COLO829 (cell line): Measurements from ENCODE around the gene TRIM62.

Source experiments
- DNase-seq: peaks from one replicate; pipeline ENCODE4 v3.0.0; 2012; ENCODE audit warnings: low spot score

Gene TRIM62

DNA sequence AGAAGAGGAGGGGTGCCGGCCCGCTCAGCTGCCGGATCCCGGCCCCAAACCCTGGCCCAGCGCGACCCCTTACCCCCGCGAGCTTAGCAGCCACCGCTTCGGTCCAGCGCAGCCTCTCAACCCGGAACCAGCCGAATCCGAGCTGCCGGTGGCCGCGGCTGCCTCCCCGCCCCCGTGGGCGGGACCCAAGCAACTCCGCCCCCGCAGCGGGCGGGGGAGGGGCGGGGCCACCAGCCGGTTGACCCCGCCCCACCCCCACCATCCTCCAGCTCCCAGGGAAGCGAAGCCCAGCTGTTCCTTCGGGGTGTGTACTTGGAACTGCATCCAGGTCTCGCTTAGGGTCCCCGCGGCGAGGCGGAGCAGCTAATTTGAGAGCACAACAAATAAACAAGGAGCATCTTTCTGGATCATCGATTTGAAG lies at the start of gene TRIM62:
Gene TRIM62 (minus strand): TSS at position 123 of the 421 bp plus-strand sequence. CDS start 611 bp downstream, outside the sequence.
- peak; percentile 83 for DNase-seq

DNA sequence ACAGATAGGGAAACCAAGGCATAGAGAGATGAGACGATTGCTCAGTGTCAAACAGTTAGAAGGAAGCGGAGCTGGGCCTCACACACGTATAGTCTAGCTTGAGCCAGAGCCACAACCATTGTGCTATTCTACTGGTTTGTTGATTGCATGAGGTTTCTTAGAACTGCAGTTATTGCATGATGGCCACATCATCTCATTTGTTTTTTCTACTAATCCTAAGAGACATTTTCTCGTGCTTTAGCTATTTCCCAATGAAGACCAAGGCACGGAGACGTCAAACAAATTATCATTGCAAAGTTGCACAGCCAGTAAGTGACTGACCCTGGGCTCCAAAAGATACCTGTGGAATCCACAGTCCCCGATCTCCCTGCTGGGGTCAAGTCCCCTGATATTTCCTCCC lies 49.3 kb upstream of the TRIM62 start:
- no peak for DNase-seq

- DNase-seq: no peak
Observed at GRCh38 chr1:33228935-33229487, 47.2 kb upstream of the TRIM62 start.

- DNase-seq: no peak
Observed at GRCh38 chr1:33225586-33225985, 43.7 kb upstream of the TRIM62 start.

DNA sequence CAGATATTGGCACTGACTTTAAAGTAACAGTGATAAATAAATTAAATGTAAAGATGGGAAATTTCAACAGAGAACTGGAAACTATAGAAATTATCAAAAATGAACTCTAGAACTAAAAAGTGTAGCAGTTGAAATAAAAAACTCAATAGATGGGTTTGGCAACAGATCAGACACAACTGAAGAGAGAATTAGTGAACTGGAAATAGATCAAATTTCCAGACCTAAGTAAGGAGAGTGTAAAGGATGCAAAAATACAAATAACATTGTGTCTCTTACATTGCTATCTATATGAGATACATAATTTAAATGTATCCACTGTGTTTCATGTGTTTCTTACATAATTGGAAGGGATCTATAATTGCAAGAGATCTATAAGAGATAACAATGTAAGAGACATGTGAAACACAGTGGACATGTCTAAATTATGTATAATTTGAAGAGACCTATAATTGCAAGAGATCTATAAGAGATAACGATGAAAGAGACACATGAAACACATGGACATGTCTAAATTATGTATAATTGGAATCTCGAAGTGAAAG lies 42.4 kb upstream of the TRIM62 start:
- no peak for DNase-seq

DNA sequence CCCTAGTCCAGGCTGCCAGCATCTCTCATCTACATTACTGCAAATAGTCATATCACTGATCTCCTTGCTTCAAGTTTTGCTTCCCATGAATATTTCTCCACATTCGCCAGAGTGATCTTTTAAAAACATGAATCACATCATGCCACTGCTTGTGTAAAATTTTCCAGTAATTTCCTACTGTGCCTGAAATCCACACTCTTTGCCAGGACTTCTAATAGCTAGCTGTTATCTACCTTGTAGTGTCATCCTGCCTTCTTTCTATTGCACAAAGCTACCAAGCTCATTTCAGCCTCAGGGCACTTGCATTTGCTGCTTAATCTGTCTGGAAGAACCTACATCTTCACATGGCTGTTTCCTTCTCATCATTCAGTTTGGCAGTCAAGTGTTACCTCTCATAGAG lies 40.5 kb upstream of the TRIM62 start:
- DNase-seq: no peak

DNA sequence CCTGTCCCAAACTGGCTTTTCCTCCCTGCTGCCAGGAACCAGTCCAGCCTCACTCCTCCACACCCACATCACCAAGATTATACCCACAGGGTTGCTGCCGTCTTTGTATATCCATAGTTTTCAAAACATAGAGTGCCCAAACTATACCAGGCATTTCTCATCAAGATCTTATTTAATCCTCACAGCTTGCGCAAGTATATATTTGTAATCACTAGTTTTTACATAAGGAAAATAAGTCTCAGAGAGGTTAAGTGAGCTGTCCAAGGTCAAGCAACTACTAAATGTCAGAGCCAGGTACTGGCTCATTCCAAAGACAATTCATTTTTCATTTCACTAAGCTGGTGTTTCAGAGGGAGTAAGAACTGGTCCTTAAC lies 39.5 kb upstream of the TRIM62 start:
- DNase-seq: no peak

DNA sequence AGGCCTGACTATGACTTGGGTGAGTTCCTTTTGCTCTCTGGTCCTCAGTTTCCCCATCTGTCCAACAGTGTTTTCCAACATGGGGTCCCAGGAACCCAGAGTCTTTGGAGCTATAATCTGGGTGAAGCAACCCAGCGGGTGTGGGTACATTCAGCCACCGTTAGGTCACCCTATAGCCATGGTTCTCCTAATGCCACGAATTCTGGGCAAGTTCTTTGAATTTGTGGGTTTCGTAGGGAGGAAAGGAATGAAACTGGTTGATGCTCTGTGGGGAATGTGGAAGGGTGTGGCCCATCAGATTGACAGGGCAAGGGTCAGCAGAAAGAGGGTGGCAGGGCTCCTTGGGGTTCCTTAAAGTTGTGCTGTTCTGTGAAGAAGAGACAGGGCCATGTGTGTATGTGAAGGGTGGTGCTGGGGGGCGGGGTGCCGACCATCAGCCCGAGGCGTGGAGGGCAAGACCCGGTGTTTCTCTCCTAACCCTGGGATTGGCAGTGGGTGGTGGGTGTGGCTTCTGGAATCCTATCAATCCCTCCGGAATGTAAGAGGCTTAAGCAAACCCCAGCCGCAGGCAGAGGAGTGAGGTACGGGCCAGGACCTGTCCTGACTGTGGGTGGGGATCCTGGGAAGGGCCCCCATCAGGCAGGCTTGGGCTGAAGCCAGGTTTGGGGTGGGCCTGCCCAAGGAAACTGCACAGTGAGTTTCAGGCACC lies 39.0 kb upstream of the TRIM62 start:
- DNase-seq: no peak

DNA sequence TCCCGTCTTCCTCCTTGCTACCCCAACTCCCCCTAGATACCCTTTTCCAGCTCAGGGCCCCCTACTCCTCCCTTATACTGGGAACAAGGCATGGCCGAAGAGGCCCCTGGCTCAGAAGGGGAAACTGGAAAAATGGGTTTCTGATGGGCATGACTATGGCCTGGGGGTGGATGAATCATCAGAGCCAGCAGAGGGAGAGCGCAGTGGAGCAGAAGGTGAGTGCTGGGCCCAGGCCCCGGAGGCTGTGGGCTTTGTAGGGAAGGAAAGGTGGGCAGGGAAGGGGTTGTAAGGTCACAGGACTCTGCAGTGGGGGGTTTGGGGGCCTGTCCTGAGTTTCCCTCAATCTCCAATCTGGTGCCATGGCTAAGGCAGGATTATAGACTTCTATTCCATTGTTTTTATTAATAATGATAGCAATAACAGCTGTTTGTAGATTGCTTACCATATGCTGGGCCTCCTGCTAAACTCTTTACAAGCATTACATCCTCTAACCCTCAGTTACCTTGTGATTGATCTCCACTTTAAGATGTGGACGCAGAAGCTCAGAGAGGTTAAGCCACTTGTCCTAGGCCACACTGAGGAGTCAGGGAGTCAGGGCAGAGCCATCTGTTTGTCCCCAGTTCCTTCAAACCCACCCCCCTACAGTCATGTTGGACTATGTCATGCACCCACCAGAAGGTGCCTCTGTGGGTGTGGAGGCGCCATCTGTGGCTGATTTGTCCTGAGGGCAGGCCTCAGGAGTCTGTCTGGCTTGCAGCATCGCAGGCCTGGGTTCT lies 38.2 kb upstream of the TRIM62 start:
- peak; percentile 68 for DNase-seq

DNA sequence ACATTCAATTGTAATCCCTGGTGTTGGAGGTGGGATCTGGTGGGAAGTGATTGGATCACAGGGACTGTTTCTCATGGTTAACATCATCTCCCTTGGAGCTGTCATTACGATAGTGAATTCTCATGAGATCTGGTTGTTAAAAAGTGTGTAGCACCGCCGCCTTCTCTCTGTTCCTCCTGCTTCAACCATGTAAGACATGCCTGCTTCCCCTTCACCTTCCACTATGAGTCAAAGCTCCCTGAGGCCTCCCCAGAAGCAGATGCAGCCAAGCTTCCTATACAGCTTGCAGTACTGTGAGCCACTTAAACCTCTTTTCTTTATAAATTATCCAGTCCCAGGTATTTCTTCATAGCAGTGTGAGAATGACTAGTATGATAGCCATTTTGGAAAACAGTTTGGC lies 30.1 kb upstream of the TRIM62 start:
- no peak for DNase-seq

GRCh38 chr1:33206340-33206739 lies 24.5 kb upstream of the TRIM62 start:
- DNase-seq: no peak

DNA sequence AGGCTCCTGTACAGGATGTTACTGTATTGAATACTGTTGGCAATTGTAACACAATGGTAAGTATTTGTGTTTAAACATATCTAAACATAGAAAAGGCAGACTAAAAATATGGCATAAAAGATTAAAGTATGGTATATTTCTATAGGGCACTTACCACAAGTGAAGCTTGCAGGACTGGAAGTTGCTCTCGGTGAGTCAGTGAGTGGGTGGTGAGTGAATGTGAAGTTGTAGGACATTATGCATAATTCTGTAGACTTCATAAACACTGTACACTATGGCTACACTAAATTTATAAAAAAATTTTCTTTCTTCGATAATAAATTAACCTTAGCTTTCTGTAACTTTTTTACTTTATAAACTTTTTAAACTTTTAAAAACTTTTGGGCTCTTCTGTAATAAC lies 13.7 kb upstream of the TRIM62 start:
- DNase-seq: no peak

DNA sequence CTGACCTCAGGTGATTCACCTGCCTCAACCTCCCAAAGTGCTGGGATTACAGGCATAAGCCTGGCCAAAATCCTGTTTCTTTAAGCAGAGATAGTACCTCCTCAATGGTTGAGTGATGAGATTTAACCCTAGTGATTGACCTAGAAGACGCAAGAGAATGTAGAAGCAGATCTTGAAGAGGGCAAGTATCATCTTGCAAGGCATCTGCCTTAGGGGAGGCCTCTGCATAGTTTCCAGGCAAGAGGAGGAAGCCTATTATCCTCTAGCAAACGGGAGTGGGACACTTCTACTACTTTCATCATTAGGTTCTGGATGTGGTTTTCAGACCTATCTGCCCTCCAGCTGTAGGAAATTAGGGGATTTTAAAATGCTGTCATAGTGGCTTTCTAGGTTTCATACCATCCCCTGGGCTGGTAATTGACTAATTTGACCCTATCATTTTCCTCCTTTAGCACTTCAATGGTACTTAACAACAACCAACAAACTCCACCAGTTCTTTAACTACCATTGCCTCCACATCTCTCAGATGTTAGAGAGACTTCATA lies 10.0 kb upstream of the TRIM62 start:
- DNase-seq: no peak

- DNase-seq: no peak
Observed at GRCh38 chr1:33190701-33191100, 8.9 kb upstream of the TRIM62 start.

GRCh38 chr1:33188572-33189275 lies 6.9 kb upstream of the TRIM62 start:
- DNase-seq: no peak

DNA sequence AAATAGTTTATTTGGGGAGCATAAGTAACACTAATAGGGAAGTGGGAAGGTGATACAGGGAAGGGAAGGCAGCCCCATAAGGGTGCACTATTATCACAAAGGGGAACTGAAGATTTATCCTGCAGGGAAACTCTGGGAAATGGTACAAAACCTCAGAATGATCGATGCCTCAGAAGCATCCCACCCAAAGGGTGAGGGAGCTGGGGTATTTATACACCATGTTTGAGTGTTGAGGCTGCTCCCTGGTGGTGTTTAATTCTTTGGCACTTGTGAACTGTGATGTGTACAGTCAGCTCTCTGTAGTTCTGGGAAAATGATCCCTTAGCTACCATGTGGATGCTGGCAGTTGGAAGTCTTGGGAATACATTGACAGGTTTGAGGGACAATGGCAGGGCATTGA lies 5.1 kb upstream of the TRIM62 start:
- DNase-seq: no peak

GRCh38 chr1:33185541-33185940 lies 3.7 kb upstream of the TRIM62 start:
- no peak for DNase-seq

DNA sequence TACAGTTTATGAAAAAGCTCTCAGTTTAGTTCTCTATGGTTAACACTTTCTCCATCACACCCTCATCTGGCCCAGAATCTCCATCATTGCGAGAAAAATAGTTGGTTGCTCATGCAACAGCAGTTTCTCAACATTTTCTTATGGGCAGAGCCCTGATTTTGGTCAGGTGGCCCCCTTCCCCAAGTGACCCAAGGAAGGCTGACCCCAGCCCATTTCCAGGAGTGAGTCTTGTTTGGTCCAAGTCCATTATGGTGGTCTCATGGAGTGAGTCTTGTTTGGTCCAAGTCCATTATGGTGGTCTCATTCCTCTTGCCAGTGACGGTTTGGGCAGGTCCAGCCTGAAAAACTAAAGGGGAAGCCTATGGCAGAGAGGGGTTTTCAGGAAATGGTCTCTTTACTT lies 1.5 kb upstream of the TRIM62 start:
- DNase-seq: no peak

DNA sequence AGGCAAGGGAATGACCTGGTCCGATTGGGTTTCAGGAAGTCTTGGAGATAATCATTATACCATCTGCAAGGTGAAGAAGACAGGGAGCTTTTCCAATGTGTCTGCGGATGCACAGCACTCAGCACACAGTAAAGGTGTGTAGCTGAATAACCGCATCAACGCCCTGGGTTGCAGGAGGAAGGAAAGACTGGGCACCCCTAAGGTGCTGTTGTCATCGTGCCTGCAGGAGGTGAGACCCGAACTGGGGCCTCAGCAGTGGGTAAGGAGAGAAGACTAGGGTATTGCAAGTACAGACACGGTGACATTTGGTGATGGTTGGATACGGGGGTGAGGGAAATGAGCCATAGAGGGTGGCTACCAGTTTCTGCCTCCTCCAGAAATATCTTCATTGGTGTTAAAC lies 1.1 kb upstream of the TRIM62 start:
- no peak for DNase-seq

DNA sequence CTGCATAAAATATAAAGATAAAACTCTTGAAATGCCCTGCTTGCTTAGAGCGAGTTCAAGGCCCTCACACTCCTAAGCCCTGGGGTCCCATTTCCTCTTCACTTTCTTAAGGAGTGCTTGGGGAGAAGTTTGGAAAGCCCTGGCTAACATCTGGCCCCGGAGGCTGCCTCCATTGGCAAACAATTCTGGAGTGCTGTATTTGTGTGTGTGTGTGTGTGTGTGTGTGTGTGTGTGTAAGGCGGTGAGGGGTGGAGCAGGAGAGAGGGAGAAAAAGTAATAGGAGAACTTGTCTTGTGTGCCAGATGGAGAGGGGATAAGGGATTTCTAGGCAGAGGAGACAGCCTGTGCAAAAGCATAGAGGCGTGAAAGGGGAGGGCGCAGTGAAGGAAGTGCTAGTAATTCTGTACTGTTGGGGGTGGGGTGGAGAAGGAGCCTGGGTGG lies 578 bp upstream of the TRIM62 start:
- DNase-seq: no peak

DNA sequence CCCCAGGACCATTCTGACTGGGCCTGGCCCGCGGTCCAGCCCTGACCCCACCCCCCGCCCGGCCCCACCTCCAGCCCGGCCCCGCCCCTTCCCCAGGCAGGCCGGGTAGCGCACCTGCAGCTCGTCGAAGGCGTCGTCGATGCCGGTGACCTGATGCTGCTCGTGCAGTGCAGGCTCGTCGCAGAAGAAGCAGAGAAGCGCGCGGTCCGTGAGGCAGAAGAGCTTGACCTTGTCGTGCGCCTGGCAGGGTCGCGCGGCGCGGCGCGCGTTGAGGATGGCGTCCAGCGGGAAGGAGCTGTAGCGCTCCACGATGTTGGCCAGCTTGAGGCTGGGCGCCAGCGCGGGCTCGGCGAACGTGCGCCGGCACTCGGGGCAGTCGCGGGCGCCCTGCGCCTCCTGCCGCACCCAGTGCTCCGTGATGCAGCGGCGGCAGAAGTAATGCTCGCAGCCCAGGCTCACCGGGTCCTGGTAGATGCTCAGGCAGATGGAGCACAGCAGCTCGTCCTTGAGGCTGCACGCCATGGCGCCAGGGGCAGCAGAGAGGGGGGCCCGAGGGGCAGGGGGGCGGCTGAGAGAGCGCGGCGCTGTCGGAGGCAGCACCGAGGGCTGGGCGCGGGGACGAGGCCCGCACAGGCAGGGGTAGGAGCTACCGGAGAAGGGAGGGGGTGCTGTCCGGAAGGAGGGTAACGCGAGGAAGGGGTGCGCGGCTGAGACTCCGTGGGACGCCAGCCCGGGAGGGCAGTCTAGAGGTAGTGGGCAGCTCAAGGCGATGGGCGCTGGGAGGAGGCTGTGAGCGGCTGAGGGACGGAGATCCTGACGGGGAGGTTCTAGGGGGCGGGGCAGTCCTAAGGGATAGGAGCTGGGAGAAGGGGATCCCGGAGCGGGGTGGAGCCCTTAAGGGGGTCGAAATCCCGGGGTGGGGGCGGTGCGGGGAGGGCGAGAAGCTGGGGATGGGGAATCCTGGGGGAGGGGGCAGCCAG lies 642 bp downstream of the TRIM62 start:
- DNase-seq: no peak
